ENCODE measurements around the gene ARL5A.

ARL5A gene

GRCh38 chr2:151840216-151841046 lies 12.2 kb upstream of the ARL5A start:
- no peak for DNase-seq

- no peak for DNase-seq
Observed at GRCh38 chr2:151837926-151838325, 9.7 kb upstream of the ARL5A start.

- no peak for DNase-seq
Observed at GRCh38 chr2:151833984-151834383, 5.8 kb upstream of the ARL5A start.

- DNase-seq = no peak
Observed at GRCh38 chr2:151830961-151831360, 2.7 kb upstream of the ARL5A start.

GRCh38 chr2:151828890-151829324 lies 686 bp upstream of the ARL5A start:
- DNase-seq = no peak

GRCh38 chr2:151827564-151828142 lies 568 bp downstream of the ARL5A start:
- DNase-seq = peak; percentile 72

- DNase-seq = no peak
Observed at GRCh38 chr2:151826737-151827157, 1.5 kb downstream of the ARL5A start.

- no peak for DNase-seq
Observed at GRCh38 chr2:151824886-151825285, 3.3 kb downstream of the ARL5A start.

GRCh38 chr2:151823651-151824050 lies 4.6 kb downstream of the ARL5A start:
- no peak for DNase-seq

DNA sequence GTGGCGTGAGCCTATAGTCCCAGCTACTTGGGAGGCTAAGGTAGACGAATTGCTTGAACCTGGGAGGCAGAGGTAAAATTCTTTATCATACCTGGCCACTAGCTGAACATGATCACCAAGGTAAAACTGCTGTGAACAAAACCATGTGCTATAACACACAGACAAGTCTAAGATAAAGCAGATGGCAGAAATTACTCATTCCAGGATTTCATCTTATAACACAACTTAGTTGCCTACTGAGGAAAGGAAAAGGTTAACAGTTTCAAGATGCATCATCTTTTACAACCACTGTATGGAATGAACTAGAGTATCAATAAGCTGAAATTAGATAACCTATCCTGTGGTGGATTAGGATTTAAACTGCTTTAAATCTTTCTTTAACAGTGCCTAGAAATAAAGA lies 8.3 kb downstream of the ARL5A start:
- DNase-seq = no peak

- no peak for DNase-seq
Observed at GRCh38 chr2:151817929-151818328, 10.3 kb downstream of the ARL5A start.

DNA sequence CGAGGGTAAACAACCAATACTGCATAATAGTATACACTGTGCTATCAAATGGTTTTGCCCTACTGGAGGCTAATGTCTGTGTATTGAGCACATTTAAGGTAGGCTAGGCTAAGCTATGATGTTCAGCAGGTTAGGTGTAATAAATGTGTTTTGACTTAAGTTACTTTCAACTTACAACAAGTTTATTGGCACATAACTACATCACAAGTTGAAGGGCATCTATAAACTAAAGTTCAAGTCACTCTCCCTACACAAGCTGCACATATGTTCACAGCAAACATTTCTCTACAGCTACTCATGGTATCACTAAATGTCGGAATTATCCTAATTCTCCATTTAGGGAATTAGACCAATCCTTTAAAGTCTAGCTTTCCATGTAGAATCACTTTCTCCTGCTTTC lies 11.4 kb downstream of the ARL5A start:
- DNase-seq = no peak

DNA sequence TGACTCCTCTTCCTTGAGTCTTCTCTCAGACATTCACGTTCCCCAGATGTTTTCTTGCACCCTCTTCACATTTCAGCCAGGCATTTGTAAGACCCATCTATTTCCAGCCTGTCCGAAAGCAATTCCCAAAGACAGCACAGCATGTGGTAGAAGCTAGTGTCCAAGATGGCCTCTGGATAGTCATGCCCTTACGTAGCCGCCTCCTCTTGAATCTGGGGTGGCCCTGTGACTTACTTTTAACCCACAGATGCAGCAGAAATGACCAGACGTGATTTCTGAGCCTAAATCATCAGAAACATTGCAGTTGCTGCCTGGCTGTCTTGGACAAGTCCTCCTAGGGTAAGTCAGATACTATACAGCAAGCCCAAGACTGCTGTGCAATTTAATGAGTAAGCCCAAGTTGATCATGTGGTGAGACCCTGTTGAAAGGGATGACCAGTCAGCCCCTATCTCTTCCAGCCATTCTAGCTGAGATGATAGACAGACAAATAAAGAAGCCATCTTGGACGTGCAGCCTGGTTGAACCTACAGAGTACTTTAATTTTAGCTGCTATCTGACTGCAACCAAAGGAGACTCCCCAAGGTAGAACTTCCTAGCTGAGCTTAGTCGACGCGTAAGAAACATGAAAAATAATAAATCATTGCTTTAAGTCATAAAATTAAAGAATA lies 12.3 kb downstream of the ARL5A start:
- DNase-seq = no peak

- no peak for DNase-seq
Observed at GRCh38 chr2:151810489-151810888, 17.7 kb downstream of the ARL5A start.

- DNase-seq = no peak
Observed at GRCh38 chr2:151809073-151809383, 19.2 kb downstream of the ARL5A start.

- no peak for DNase-seq
Observed at GRCh38 chr2:151808258-151809072, 19.8 kb downstream of the ARL5A start.

GRCh38 chr2:151805961-151806360 lies 22.3 kb downstream of the ARL5A start:
- no peak for DNase-seq

GRCh38 chr2:151805343-151805742 lies 22.9 kb downstream of the ARL5A start:
- no peak for DNase-seq

- no peak for DNase-seq
Observed at GRCh38 chr2:151803811-151804210, 24.4 kb downstream of the ARL5A start.

DNA sequence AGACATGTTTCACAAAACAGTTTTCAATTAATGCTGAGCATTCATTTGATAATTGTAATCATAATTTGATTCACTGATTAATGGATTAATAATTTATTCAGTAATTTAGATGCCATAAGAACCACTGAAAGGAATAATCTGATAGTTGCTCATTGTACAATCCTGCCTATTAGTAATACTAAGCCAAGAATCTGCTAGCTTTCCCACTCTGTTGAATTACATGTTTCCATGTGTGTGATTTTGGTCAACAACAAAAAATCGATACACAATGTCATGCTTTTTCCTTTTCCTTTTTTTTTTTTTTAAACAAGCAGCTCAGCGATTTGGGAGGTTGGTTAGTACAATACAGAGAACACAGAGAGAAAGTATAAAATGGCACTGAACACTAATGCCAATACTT lies 25.9 kb downstream of the ARL5A start:
- DNase-seq = no peak

- DNase-seq = no peak
Observed at GRCh38 chr2:151799886-151800292, 28.3 kb downstream of the ARL5A start.

DNA sequence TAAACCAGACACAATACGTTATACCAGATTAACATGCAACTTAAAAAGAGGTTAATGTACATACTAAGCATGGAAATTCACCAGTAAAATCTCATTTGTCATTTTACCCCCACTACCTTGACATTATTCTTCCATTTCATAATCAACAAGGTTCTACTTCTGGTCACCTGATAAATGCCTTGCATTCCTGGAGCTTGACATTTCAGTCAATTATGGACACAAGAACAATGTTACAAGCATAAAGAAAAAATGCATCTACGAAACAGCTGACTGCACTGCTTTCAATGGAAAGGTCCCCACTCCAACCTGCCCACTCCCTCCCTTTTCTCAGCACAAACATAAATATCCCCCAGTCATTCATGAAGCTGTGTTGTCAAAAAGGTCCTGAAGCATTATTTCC lies 31.4 kb downstream of the ARL5A start:
- no peak for DNase-seq

DNA sequence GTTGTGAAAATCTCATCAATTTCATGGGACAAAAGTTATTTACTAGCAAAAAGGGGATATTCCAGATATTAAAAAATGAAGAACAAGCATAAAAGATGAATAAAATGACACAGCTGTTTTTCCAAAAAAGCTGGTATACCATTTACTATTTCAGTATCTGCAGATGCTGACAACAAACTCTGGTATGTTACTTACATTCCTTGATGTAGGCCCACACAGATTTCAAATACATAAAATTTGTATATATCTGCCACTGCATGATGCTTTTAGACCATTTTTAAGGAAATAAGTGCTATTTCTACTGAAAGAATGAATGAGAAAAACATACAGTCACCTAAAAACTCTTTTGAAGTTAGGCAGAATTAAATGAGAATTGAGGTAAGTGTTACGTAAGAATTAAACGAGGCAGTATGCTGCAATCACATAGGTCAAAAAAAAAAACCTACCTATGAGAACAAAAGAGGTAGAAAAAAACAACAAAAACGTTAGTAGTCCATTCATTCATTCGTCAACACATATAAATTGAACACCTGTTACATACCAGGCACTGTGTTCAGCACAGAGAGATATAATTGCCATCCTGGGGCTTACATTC lies 32.5 kb downstream of the ARL5A start:
- no peak for DNase-seq
